ENCODE measurements around the gene CCDC106.

DNA sequence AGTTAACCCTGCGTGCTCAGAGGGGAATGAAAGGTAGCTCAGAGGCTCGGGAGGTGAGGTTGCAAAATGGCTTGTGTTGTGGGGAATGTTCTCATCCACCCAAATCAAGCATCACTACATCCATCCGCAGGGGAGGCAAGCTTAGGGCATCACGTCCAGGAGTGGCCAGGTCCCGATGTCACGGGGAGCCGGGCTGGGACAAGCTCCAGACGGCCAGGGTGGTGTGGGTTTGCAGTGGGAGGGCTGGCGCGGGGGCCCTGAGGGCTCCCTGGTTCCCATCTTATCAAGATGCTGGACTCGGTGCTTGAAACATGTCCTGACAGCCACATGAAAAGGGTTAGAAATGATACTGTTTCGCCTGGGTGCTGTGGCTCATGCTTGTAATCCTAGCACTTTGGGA lies 52.8 kb downstream of the CCDC106 start:
- TF ChIP-seq TARDBP (IDR thresholded peaks at IDR 0.05) (no peak), CTBP1 (IDR thresholded peaks at IDR 0.05; ENCODE audit: borderline replicate concordance) (no peak), L3MBTL2 (conservative IDR thresholded peaks at IDR 0.05) (no peak)

All from HEK293T (cell line).